Fibroblast of skin of abdomen (primary cell): ENCODE results near the gene SMIM43. TPM values are rescaled to one million over a fixed set of nuclear protein-coding genes. Genes with fewer than 3 reads are reported as not detected.

Source experiments
- DNase-seq: peaks from one replicate; pipeline ENCODE4 v3.0.0-alpha.2; 2013
- polyA plus RNA-seq, 2 experiments: library from polyadenylated mRNA; unstranded; fragments of 120-200 nt; gene quantifications; one replicate each; pipeline ENCODE4 v1.2.1, GENCODE V29; 2013; ENCODE audit not compliant: insufficient read length in 2 of 2

The SMIM43 gene
- 4.7 TPM for polyA plus RNA-seq (2013, experiment 1 of 2; ENCODE audit: insufficient read length)
- polyA plus RNA-seq (2013, experiment 2 of 2; ENCODE audit: insufficient read length), result 5.6 TPM

- no peak for DNase-seq
These were observed at the start of gene SMIM43 for GRCh38 chr4:121764702-121765367. Gene SMIM43 (minus strand): TSS chr4:121765164. CDS start chr4:121765105, 59 bp downstream.

GRCh38 chr4:121814756-121815155 is 49.8 kb upstream of the SMIM43 start:
- DNase-seq, result peak; percentile 44

DNA sequence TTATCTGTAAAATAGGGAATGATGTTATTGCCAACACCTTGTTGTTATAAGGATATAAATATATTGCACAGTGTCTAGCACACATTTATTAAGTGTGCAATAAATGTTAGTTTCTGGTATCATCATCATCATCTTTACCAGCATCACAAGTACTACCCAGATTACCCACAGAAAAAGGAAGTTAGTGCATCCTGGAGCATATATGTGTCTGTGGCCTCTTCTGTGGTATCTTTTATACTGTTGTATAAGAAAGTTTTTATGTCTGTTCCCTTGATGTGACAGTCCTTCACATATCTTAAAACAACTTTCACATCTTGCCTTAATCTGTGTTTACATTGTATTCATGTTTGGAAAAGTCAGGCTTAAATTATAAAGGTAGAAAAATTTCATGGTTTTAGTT is 46.2 kb upstream of the SMIM43 start:
- DNase-seq, result no peak

DNA sequence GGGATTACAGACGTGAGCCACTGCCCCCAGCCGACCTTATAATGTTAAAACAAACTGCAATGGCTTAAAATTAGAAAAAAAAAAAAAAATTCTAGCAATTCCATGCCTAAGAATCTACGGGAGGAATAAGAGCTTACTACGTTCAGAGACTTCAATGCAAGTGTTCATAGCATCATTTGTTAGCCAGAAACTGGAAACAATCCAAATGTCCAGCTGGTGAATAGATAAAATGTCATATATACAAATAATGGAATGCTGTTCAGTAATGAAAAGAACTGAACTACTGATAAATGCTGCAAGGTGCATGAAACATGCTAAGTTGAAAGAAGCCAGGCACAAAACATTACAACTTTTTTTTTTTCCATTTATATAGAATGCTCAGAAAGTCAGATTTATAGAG is 41.4 kb upstream of the SMIM43 start:
- no peak for DNase-seq

DNA sequence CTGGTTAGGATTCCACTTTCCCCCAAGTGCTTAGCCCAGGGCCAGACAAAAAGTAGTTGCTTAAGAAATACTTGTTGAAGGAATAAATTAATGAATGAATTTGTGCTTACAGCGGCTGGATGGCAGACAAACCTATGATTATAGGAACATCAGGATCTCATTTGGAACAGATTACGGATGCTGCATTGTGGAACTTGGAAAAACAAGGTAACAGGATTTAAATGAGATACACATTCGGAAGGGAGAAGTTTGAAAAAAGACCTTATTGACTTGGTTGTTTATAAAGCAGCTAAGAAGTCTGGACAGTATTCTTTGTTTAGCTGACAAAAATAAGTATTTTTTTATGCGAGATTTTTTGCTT is 36.7 kb upstream of the SMIM43 start:
- no peak for DNase-seq

GRCh38 chr4:121800961-121801714 is 36.2 kb upstream of the SMIM43 start, which contains the start of gene EXOSC9:
Gene EXOSC9 (plus strand): TSS chr4:121801323. CDS start chr4:121801425, 102 bp downstream.
- DNase-seq, result peak; percentile 96

- DNase-seq, result no peak
These were observed 35.6 kb upstream of the SMIM43 start for GRCh38 chr4:121800638-121800960.

GRCh38 chr4:121799867-121800501 is 35.0 kb upstream of the SMIM43 start:
- DNase-seq, result no peak

- DNase-seq, result no peak
These were observed 34.4 kb upstream of the SMIM43 start for GRCh38 chr4:121799208-121799823.

- DNase-seq, result peak; percentile 43
These were observed 31.3 kb upstream of the SMIM43 start for GRCh38 chr4:121796283-121796682.

GRCh38 chr4:121794505-121795188 is 29.7 kb upstream of the SMIM43 start:
- peak; percentile 44 for DNase-seq

GRCh38 chr4:121792966-121793365 is 28.0 kb upstream of the SMIM43 start:
- no peak for DNase-seq

DNA sequence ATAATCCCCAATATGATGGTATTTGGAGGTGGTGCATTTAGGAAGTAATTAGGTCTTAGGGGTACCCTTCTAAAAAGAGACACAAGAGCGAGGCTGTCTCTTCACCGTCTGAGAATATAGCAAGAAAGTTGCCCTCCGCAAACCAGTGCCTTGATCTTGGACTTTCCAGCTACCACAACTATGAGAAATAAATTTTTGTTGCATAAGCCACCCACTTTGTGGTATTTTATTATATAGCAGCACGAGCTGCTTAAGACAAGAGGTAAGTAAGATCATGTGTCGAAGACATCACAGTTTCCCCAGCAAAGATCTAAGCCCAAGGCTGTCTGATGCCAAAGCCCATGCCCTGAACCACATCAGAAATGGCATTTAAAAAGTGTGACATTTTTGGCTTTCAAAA is 26.5 kb upstream of the SMIM43 start:
- peak; percentile 92 for DNase-seq

- DNase-seq, result no peak
These were observed 26.0 kb upstream of the SMIM43 start for GRCh38 chr4:121790976-121791375.

- DNase-seq, result peak; percentile 91
These were observed 25.2 kb upstream of the SMIM43 start for GRCh38 chr4:121789960-121790829.

- peak; percentile 73 for DNase-seq
These were observed 24.5 kb upstream of the SMIM43 start for GRCh38 chr4:121789455-121789854.

DNA sequence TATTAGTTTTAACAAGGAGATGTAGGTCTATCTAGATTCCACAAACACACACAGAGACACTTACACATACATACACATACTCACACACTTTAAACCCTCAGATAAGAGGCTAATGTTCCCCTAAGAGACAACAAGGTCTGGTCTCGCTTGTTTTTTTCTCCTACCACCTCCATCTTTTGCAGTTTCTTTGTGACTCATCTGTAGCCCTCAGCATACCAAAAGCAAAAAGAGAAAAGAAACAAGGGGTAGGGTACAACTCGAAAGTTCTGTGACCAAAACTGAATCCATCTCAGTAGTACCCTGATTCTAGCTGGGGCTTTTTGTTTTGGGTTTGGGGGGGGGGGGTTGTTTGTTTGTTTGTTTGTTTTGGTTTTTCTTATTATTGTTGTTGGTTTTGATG is 23.9 kb upstream of the SMIM43 start:
- DNase-seq, result no peak

GRCh38 chr4:121786221-121786620 is 21.3 kb upstream of the SMIM43 start:
- DNase-seq, result no peak

- DNase-seq, result no peak
These were observed 20.5 kb upstream of the SMIM43 start for GRCh38 chr4:121785479-121785878.

- peak; percentile 98 for DNase-seq
These were observed 20.0 kb upstream of the SMIM43 start for GRCh38 chr4:121784975-121785374.

DNA sequence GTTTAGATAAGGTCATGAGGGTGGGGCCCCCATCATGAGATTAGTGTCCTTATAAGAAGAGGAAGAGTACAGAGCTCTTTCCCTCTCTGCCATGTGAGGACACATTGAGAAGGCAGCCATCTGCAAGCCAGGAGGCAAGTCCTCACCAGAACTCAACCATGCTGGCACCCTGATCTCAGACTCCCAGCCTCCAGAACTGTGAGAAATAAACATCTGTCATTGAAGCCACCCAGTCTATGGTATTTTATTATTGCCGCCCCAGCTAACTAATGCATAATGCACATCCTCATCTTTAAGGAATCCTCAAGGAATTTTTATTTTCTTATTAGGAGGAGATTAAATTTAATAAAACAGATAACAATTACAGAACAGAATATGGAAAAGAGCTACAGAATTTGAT is 19.4 kb upstream of the SMIM43 start:
- DNase-seq, result peak; percentile 52

- no peak for DNase-seq
These were observed 18.2 kb upstream of the SMIM43 start for GRCh38 chr4:121783210-121783609.
